ENCODE data around the gene FSTL4.

- TF ChIP-seq, protein P1, sequence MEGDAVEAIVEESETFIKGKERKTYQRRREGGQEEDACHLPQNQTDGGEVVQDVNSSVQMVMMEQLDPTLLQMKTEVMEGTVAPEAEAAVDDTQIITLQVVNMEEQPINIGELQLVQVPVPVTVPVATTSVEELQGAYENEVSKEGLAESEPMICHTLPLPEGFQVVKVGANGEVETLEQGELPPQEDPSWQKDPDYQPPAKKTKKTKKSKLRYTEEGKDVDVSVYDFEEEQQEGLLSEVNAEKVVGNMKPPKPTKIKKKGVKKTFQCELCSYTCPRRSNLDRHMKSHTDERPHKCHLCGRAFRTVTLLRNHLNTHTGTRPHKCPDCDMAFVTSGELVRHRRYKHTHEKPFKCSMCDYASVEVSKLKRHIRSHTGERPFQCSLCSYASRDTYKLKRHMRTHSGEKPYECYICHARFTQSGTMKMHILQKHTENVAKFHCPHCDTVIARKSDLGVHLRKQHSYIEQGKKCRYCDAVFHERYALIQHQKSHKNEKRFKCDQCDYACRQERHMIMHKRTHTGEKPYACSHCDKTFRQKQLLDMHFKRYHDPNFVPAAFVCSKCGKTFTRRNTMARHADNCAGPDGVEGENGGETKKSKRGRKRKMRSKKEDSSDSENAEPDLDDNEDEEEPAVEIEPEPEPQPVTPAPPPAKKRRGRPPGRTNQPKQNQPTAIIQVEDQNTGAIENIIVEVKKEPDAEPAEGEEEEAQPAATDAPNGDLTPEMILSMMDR (IDR thresholded peaks at IDR 0.05): no peak
- TF ChIP-seq ZFX (IDR thresholded peaks at IDR 0.05; ENCODE audit: borderline replicate concordance): no peak
These were observed 275.4 kb downstream of the FSTL4 start for GRCh38 chr5:133336969-133337410.
